ENCODE measurements around the gene DPYSL3.

GRCh38 chr5:147504011-147504410 lies 5.9 kb downstream of the DPYSL3 start:
- TF ChIP-seq ARNT (IDR thresholded peaks at IDR 0.05) (no peak), TARDBP (IDR thresholded peaks at IDR 0.05) (no peak), HDGF (IDR thresholded peaks at IDR 0.05; ENCODE audit: borderline replicate concordance) (no peak), BHLHE40 (IDR thresholded peaks at IDR 0.05; ENCODE audit: borderline replicate concordance) (no peak), ELF4 (IDR thresholded peaks at IDR 0.05) (no peak)
